Measurements from ENCODE around the gene NDST1.

DNA sequence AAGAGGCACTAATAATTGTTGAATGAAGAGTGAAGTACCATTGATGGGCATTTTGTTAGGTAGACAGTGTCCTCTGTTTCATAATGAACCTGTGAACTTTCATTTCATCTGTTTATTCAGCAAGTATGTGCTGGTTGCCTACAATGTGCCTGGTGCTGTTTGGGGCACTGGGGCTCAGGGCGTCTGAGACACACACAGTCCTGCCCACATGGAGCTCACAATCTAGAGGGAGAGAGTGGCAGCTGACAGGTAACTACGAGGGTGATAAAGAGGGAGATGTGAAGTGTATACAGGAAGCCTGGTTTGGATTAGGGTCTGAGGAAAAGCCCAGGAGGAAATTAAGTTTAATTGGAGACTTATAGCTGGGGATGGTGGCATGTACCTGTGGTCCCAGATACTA is 28.5 kb upstream of the NDST1 start:
- TF ChIP-seq, protein P1, sequence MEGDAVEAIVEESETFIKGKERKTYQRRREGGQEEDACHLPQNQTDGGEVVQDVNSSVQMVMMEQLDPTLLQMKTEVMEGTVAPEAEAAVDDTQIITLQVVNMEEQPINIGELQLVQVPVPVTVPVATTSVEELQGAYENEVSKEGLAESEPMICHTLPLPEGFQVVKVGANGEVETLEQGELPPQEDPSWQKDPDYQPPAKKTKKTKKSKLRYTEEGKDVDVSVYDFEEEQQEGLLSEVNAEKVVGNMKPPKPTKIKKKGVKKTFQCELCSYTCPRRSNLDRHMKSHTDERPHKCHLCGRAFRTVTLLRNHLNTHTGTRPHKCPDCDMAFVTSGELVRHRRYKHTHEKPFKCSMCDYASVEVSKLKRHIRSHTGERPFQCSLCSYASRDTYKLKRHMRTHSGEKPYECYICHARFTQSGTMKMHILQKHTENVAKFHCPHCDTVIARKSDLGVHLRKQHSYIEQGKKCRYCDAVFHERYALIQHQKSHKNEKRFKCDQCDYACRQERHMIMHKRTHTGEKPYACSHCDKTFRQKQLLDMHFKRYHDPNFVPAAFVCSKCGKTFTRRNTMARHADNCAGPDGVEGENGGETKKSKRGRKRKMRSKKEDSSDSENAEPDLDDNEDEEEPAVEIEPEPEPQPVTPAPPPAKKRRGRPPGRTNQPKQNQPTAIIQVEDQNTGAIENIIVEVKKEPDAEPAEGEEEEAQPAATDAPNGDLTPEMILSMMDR (IDR thresholded peaks at IDR 0.05; ENCODE audit: insufficient read depth, low read length): no peak
- TF ChIP-seq SPI1 (IDR thresholded peaks at IDR 0.05; ENCODE audit: borderline replicate concordance, low read depth): no peak
- TF ChIP-seq POLR2AphosphoS5 (IDR thresholded peaks at IDR 0.05; ENCODE audit: low read depth): no peak
- no peak for TF ChIP-seq GABPA (IDR thresholded peaks at IDR 0.05; ENCODE audit: low read depth)
- TF ChIP-seq, protein P2, sequence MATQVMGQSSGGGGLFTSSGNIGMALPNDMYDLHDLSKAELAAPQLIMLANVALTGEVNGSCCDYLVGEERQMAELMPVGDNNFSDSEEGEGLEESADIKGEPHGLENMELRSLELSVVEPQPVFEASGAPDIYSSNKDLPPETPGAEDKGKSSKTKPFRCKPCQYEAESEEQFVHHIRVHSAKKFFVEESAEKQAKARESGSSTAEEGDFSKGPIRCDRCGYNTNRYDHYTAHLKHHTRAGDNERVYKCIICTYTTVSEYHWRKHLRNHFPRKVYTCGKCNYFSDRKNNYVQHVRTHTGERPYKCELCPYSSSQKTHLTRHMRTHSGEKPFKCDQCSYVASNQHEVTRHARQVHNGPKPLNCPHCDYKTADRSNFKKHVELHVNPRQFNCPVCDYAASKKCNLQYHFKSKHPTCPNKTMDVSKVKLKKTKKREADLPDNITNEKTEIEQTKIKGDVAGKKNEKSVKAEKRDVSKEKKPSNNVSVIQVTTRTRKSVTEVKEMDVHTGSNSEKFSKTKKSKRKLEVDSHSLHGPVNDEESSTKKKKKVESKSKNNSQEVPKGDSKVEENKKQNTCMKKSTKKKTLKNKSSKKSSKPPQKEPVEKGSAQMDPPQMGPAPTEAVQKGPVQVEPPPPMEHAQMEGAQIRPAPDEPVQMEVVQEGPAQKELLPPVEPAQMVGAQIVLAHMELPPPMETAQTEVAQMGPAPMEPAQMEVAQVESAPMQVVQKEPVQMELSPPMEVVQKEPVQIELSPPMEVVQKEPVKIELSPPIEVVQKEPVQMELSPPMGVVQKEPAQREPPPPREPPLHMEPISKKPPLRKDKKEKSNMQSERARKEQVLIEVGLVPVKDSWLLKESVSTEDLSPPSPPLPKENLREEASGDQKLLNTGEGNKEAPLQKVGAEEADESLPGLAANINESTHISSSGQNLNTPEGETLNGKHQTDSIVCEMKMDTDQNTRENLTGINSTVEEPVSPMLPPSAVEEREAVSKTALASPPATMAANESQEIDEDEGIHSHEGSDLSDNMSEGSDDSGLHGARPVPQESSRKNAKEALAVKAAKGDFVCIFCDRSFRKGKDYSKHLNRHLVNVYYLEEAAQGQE (IDR thresholded peaks at IDR 0.05; ENCODE audit: insufficient replicate concordance, low read depth): no peak

All from HL-60 (cell line).